ENCODE data around the gene MAD1L1.
"Not testable (repeated sequence)": the region's sequence is repeated elsewhere in the genome, so short reads cannot be mapped to it uniquely, and the experiment has no call there.

Gene MAD1L1

GRCh38 chr7:1842321-1843221 is 390.2 kb downstream of the MAD1L1 start:
- H3K27me3 ChIP-seq (ENCODE audit: control insufficient read depth in 5 of 5, insufficient read depth in 4 of 5, low read length in 5 of 5) = no peaks in the 10 kb centered on the region
- no peak overlapping the region for H3K4me3 ChIP-seq (ENCODE audit: low read depth in 1 of 5, low read length in 5 of 5)
- no peaks in the 10 kb centered on the region for H3K4me1 ChIP-seq (ENCODE audit: control insufficient read depth in 5 of 5, insufficient read depth in 5 of 5, low read length in 5 of 5)
- peaks cover 0 to 23% (median 9%) of the 10 kb centered on the region in 5 donors for H3K36me3 ChIP-seq (ENCODE audit: control insufficient read depth in 5 of 5, insufficient read depth in 5 of 5, low read length in 5 of 5)
- no peak overlapping the region for H3K27ac ChIP-seq (ENCODE audit: low read depth, low read length)
- no peak overlapping the region for H3K9ac ChIP-seq (ENCODE audit: low read length in 5 of 5)
- H3K9me3 ChIP-seq (ENCODE audit: control insufficient read depth in 5 of 5, low read length in 5 of 5) = peaks cover 0 to 2% (median 0%) of the 10 kb centered on the region in 5 donors

GRCh38 chr7:1841286-1842021 is 391.3 kb downstream of the MAD1L1 start:
- not testable (repeated sequence) for H3K4me3 ChIP-seq (ENCODE audit: low read depth in 1 of 5, low read length in 5 of 5); H3K9me3 ChIP-seq (ENCODE audit: control insufficient read depth in 5 of 5, low read length in 5 of 5); H3K27me3 ChIP-seq (ENCODE audit: control insufficient read depth in 5 of 5, insufficient read depth in 4 of 5, low read length in 5 of 5); H3K9ac ChIP-seq (ENCODE audit: low read length in 5 of 5); H3K27ac ChIP-seq (ENCODE audit: low read depth, low read length); H3K4me1 ChIP-seq (ENCODE audit: control insufficient read depth in 5 of 5, insufficient read depth in 5 of 5, low read length in 5 of 5)
- peaks cover 0 to 21% (median 9%) of the 10 kb centered on the region in 5 donors for H3K36me3 ChIP-seq (ENCODE audit: control insufficient read depth in 5 of 5, insufficient read depth in 5 of 5, low read length in 5 of 5)

- H3K27ac ChIP-seq (ENCODE audit: low read depth, low read length) = not testable (repeated sequence)
- H3K36me3 ChIP-seq (ENCODE audit: control insufficient read depth in 5 of 5, insufficient read depth in 5 of 5, low read length in 5 of 5) = peaks cover 0 to 21% (median 5%) of the 10 kb centered on the region in 5 donors
Observed at GRCh38 chr7:1840744-1841143, 392.0 kb downstream of the MAD1L1 start.

GRCh38 chr7:1839701-1840100 is 393.0 kb downstream of the MAD1L1 start:
- peaks cover 0 to 6% (median 2%) of the 10 kb centered on the region in 5 donors for H3K9me3 ChIP-seq (ENCODE audit: control insufficient read depth in 5 of 5, low read length in 5 of 5)
- H3K4me3 ChIP-seq (ENCODE audit: low read depth in 1 of 5, low read length in 5 of 5) = no peak overlapping the region
- H3K27ac ChIP-seq (ENCODE audit: low read depth, low read length) = no peak overlapping the region
- H3K4me1 ChIP-seq (ENCODE audit: control insufficient read depth in 5 of 5, insufficient read depth in 5 of 5, low read length in 5 of 5) = no peaks in the 10 kb centered on the region
- H3K27me3 ChIP-seq (ENCODE audit: control insufficient read depth in 5 of 5, insufficient read depth in 4 of 5, low read length in 5 of 5) = no peaks in the 10 kb centered on the region
- peaks cover 0 to 11% (median 5%) of the 10 kb centered on the region in 5 donors for H3K36me3 ChIP-seq (ENCODE audit: control insufficient read depth in 5 of 5, insufficient read depth in 5 of 5, low read length in 5 of 5)
- no peak overlapping the region for H3K9ac ChIP-seq (ENCODE audit: low read length in 5 of 5)

More at GRCh38 chr7:1840744-1841143, 392.0 kb downstream of the MAD1L1 start:
- not testable (repeated sequence) for H3K4me3 ChIP-seq (ENCODE audit: low read depth in 1 of 5, low read length in 5 of 5); H3K27me3 ChIP-seq (ENCODE audit: control insufficient read depth in 5 of 5, insufficient read depth in 4 of 5, low read length in 5 of 5); H3K9ac ChIP-seq (ENCODE audit: low read length in 5 of 5); H3K4me1 ChIP-seq (ENCODE audit: control insufficient read depth in 5 of 5, insufficient read depth in 5 of 5, low read length in 5 of 5); H3K9me3 ChIP-seq (ENCODE audit: control insufficient read depth in 5 of 5, low read length in 5 of 5)

- H3K27me3 ChIP-seq (ENCODE audit: control insufficient read depth in 5 of 5, insufficient read depth in 4 of 5, low read length in 5 of 5); H3K4me1 ChIP-seq (ENCODE audit: control insufficient read depth in 5 of 5, insufficient read depth in 5 of 5, low read length in 5 of 5); H3K36me3 ChIP-seq (ENCODE audit: control insufficient read depth in 5 of 5, insufficient read depth in 5 of 5, low read length in 5 of 5); H3K27ac ChIP-seq (ENCODE audit: low read depth, low read length); H3K4me3 ChIP-seq (ENCODE audit: low read depth in 1 of 5, low read length in 5 of 5); H3K9me3 ChIP-seq (ENCODE audit: control insufficient read depth in 5 of 5, low read length in 5 of 5); H3K9ac ChIP-seq (ENCODE audit: low read length in 5 of 5): not testable (repeated sequence)
Observed at GRCh38 chr7:1838911-1839531, 393.7 kb downstream of the MAD1L1 start.

- H3K9ac ChIP-seq (ENCODE audit: low read length in 5 of 5); H3K9me3 ChIP-seq (ENCODE audit: control insufficient read depth in 5 of 5, low read length in 5 of 5); H3K27me3 ChIP-seq (ENCODE audit: control insufficient read depth in 5 of 5, insufficient read depth in 4 of 5, low read length in 5 of 5); H3K4me3 ChIP-seq (ENCODE audit: low read depth in 1 of 5, low read length in 5 of 5); H3K27ac ChIP-seq (ENCODE audit: low read depth, low read length); H3K36me3 ChIP-seq (ENCODE audit: control insufficient read depth in 5 of 5, insufficient read depth in 5 of 5, low read length in 5 of 5); H3K4me1 ChIP-seq (ENCODE audit: control insufficient read depth in 5 of 5, insufficient read depth in 5 of 5, low read length in 5 of 5): not testable (repeated sequence)
Observed at GRCh38 chr7:1838544-1838872, 394.2 kb downstream of the MAD1L1 start.

- not testable (repeated sequence) for H3K27ac ChIP-seq (ENCODE audit: low read depth, low read length); H3K9me3 ChIP-seq (ENCODE audit: control insufficient read depth in 5 of 5, low read length in 5 of 5); H3K36me3 ChIP-seq (ENCODE audit: control insufficient read depth in 5 of 5, insufficient read depth in 5 of 5, low read length in 5 of 5); H3K4me3 ChIP-seq (ENCODE audit: low read depth in 1 of 5, low read length in 5 of 5); H3K9ac ChIP-seq (ENCODE audit: low read length in 5 of 5); H3K4me1 ChIP-seq (ENCODE audit: control insufficient read depth in 5 of 5, insufficient read depth in 5 of 5, low read length in 5 of 5); H3K27me3 ChIP-seq (ENCODE audit: control insufficient read depth in 5 of 5, insufficient read depth in 4 of 5, low read length in 5 of 5)
Observed at GRCh38 chr7:1837696-1838543, 394.8 kb downstream of the MAD1L1 start.

GRCh38 chr7:1831933-1832535 is 400.7 kb downstream of the MAD1L1 start:
- H3K36me3 ChIP-seq (ENCODE audit: control insufficient read depth in 5 of 5, insufficient read depth in 5 of 5, low read length in 5 of 5); H3K4me1 ChIP-seq (ENCODE audit: control insufficient read depth in 5 of 5, insufficient read depth in 5 of 5, low read length in 5 of 5); H3K9ac ChIP-seq (ENCODE audit: low read length in 5 of 5); H3K27me3 ChIP-seq (ENCODE audit: control insufficient read depth in 5 of 5, insufficient read depth in 4 of 5, low read length in 5 of 5); H3K4me3 ChIP-seq (ENCODE audit: low read depth in 1 of 5, low read length in 5 of 5); H3K27ac ChIP-seq (ENCODE audit: low read depth, low read length): not testable (repeated sequence)
- H3K9me3 ChIP-seq (ENCODE audit: control insufficient read depth in 5 of 5, low read length in 5 of 5) = peaks cover 0 to 12% (median 2%) of the 10 kb centered on the region in 5 donors

- H3K9ac ChIP-seq (ENCODE audit: low read length in 5 of 5); H3K27me3 ChIP-seq (ENCODE audit: control insufficient read depth in 5 of 5, insufficient read depth in 4 of 5, low read length in 5 of 5); H3K27ac ChIP-seq (ENCODE audit: low read depth, low read length); H3K4me1 ChIP-seq (ENCODE audit: control insufficient read depth in 5 of 5, insufficient read depth in 5 of 5, low read length in 5 of 5); H3K4me3 ChIP-seq (ENCODE audit: low read depth in 1 of 5, low read length in 5 of 5); H3K36me3 ChIP-seq (ENCODE audit: control insufficient read depth in 5 of 5, insufficient read depth in 5 of 5, low read length in 5 of 5): not testable (repeated sequence)
- peaks cover 0 to 12% (median 2%) of the 10 kb centered on the region in 5 donors for H3K9me3 ChIP-seq (ENCODE audit: control insufficient read depth in 5 of 5, low read length in 5 of 5)
Observed at GRCh38 chr7:1831471-1831870, 401.3 kb downstream of the MAD1L1 start.

Data from subcutaneous abdominal adipose tissue (tissue), 5 donors.